NCI-H345 (cell line): ENCODE results near the gene CDKL2.

Experiments used
- DNase-seq: peaks from one replicate; lab custom pipeline; 2025; lab: John Stamatoyannopoulos, UW

The CDKL2 gene

DNA sequence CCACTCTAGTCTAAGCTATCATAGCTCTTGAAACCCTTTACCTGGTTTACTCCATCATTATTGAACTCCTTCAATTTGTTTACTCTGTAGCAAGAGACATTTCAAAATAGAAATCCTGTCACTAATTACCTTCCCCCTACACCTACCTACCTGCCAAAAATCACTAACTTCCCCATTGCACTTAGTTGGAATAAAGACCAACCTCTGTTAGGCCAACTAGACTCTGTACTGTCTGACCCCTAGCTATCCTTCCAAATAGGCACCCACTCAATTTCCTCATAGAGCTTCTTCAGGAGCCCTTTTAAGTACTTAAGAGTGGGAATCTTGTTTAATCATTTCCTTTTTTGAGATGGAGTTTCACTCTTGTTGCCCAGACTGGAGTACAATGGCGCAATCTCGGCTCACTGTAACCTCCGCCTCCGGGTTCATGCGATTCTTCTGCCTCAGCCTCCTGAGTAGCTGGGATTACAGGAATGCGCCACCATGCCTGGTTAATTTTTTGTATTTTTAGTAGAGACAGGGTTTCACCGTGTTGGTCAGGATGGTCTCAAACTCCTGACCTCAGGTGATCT is 8.9 kb upstream of the CDKL2 start:
- DNase-seq, result no peak

DNA sequence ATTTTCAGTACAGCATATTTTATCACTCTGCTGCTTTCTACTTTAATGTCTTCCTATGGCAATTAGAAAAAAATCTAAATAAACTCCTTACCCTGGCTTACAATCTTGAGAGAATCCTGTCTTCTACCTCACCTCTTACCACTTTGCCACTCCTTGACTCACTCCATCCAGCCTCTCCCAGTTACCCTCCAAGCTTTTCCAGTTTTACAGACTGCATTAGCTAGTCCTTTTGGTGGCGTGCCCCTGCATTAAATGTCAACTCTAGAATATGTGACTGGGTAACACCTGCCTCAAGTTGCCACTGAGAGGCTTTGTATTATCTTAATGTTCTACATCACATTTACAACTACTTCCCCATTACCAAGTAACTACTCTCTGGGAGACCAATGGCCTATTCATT is 7.5 kb upstream of the CDKL2 start:
- DNase-seq, result peak; percentile 8

DNA sequence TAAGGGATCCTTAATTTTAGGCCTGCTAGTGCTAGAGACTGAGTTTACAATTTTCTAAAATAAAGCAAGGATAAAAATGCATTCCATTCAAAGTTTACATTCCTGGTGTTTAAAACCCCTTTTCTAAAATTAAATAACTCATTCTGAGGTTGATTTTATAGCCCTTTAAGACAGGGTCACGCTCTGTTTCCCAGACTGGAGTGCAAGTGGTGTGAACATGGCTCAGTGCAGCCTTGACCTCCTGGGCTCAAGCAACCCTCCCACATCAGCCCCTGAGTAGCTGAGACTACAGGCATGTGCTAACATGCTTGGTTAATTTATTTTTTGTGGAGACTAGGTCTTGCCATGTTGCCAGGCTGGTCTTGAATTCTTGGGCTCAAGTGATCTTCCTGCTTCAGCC is 6.8 kb upstream of the CDKL2 start:
- DNase-seq, result no peak

GRCh38 chr4:75634951-75635350 is 4.6 kb upstream of the CDKL2 start:
- DNase-seq, result no peak

- DNase-seq, result no peak
These were observed 4.0 kb upstream of the CDKL2 start for GRCh38 chr4:75634281-75634680.

DNA sequence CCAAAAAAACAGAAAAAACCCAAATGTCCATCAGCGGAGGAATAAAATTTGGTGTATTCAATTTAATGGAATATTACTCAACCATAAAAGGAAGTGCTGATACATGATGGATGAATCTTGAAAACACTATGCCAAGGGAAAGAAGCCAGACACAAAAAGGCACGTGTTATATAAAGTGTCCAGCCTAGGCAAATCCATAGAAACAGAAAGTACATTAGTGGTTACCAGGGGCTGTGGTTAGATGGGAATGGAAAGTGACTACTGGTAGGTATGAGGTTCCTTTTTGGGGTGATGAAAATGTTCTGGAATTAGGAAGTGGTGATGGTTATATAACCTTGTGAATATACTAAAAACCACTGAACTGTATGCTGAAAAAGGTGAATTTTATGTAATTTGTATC is 3.5 kb upstream of the CDKL2 start:
- DNase-seq, result no peak

- DNase-seq, result no peak
These were observed 605 bp upstream of the CDKL2 start for GRCh38 chr4:75630937-75631329.

DNA sequence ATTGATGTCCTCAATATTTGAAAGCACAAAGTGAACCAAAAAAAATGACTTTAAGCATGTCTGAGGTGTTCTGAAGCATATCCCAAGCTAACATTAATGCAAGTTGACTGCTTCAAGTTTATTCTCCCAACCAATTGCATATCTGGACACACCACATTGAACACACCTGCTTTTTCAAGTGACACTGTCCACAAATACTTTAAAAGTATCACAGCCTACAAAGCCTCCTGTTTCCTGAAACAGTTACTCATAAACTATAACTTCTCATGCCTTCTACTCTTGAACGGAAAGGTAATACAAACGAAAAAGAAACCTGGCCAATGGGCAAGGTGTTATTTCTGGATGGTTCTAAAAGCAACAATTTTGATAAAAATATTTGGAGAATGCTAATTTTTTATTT is 1.1 kb downstream of the CDKL2 start:
- peak; percentile 19 for DNase-seq

DNA sequence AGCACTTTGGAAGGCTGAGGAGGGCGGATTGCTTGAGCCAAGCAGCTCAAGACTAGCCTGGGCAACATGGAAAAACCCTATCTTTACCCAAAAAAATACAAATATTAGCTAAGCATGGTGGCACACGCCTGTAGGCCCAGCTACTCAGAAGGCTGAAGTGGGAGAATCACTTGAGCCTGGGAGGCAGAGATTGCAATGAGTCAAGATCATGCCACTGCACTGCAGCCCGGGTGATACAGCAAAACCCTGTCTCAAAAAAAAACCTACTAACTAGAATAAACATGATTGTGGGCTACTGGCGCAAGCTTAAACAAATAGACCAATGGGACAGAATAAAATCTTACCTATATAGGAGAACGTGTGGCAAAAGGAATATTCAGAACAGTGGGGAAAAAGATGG is 7.3 kb downstream of the CDKL2 start:
- no peak for DNase-seq

DNA sequence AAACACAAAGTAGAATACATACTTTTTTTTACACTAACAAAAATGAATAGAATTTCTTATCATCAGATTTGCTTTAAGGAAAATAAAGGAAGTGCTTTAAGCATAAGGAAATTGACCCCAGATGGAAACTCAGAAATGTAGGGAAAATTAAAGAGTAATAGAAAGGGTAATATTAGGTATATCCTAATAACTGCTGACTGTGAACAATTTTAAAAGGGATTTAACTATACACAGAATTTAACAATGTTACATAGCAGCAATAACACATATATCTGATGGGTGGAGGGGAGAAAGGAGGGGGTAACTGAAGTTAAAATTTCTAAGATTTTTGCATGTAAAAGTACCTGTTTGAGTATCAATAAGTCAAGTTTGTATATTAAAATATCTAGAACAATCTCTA is 8.6 kb downstream of the CDKL2 start:
- DNase-seq, result no peak

DNA sequence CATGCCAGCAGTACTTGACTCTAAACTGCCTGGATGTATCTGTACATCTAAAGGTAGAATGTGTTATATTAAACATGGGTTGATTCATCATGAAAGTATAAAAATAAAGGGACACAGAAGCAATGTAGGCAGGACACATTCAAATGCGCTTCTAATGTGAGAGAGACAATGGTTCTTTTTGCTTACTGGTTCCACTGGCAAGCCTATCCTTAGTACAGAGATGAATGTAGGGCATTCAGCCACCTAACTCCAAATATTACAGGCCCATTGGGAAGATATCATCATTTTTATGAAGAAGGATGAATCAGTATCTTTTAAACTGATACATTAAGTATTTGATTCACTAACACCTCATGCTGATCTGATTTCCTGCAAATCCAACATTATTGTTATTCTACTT is 18.0 kb downstream of the CDKL2 start:
- DNase-seq, result no peak

- DNase-seq, result no peak
These were observed 24.4 kb downstream of the CDKL2 start for GRCh38 chr4:75605928-75606327.

GRCh38 chr4:75599647-75600046 is 30.7 kb downstream of the CDKL2 start:
- DNase-seq, result no peak

DNA sequence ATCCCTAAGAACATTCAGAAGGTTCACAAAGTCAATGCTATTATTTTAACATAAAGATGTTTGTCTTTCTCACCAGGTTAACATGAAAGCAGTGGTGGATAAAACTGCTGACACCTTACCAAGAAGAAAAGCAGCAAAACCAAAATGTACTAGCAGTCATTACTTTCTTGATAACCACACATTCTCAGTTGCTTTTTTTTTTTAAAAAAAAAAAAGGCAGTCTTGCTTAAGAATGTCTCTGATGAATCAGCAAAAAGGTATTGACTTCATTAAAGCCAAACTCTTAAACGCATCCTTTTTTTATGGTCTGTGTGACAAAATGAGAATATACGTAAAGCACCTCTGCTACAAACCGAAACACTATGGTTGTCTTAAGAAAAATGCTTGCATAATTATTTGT is 31.9 kb downstream of the CDKL2 start:
- no peak for DNase-seq

GRCh38 chr4:75596061-75596460 is 34.3 kb downstream of the CDKL2 start:
- DNase-seq, result no peak

DNA sequence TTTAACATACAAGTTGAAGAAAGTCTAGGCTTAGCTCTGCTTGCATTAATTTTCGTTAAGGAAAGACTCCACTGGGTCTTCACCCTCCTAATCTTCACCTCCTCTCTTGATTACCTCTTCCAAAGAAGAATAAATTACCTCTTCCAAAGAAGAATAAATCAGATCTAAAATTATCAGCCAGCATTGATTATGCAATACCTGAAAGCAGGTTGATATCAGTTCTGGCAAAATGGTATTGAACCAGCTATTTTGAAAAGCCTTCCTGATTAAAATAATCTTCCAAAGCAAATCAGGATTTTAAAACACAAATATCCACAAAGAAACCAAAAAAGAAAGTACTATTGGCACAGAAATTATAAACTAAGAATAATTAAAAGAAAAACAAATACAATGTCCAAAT is 36.9 kb downstream of the CDKL2 start:
- no peak for DNase-seq

DNA sequence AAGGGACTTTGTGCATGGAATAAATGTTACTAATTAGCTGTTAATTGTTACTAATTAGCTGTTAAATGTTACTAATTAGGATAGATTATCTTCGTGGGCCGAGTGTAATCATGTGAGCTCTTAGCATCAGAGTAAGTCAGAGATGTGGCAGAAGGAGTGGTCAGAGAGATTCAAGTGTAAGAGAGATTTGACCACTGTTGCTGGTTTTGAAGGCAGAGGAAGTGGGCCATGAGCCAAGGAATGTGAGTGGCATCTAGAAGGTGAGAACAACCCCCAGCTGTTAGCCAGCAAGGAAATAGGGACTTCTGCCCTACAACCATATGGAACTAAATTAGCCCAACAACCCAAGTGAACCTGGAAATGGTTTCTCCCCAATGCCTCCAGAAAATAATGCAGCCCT is 46.3 kb downstream of the CDKL2 start:
- no peak for DNase-seq

DNA sequence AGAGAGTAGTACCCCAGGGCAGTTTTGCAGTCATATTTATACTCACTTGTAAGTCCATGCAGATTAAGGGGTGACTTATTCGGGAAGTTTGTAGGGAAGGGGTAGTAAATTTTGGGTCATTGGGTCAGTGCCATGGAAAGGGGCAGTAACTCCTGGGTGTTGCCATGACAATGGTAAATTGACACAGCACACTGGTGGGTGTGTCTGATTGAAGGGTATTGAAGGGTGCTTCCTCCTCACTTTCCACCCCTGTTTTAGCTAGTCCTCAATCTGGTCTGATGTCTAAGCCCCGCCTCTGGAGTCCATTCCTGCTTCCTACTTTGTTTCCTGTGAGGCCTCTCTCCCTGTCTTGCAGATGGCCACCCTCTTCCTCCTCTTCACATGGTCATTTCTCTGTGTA is 62.6 kb downstream of the CDKL2 start:
- no peak for DNase-seq

- DNase-seq, result no peak
These were observed 63.4 kb downstream of the CDKL2 start for GRCh38 chr4:75566911-75567310.

GRCh38 chr4:75565481-75565880 is 64.8 kb downstream of the CDKL2 start:
- DNase-seq, result no peak

DNA sequence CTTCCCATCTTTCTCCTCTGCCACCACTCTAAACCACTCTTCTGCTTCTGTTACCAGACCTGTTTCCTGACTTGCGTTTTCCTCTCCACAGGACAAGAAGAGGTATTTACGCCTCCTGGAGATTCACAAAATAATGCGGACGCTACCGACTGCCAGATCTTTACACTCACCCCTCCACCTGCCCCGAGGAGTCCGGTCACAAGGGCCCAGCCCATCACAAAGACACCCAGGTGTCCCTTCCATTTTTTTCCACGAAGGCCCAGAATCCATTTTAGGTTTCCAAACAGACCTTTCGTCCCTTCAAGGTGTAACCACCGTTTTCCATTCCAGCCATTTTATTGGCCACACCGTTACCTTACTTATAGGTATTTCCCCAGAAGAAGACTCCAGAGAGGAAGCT is 66.3 kb downstream of the CDKL2 start:
- DNase-seq, result no peak

DNA sequence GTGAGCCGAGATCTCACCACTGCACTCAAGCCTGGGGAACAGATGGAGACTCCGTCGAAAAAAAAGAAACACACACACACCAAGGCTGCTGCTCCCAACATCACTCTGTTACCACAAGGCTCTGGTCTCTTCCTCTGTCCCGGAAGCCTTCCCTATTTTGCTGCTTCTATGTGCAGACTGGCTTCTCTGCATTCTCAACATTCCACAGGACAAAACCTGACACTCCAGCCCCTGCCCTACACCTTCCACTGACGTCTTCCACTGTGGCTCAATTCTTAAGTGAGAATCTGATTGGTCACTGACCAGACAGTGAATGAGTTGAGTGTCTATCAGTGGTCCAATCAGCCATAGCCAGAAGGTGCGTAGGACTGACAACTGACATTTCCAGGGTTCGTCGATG is 68.5 kb downstream of the CDKL2 start:
- DNase-seq, result no peak

- DNase-seq, result no peak
These were observed 72.6 kb downstream of the CDKL2 start for GRCh38 chr4:75557696-75558095.

DNA sequence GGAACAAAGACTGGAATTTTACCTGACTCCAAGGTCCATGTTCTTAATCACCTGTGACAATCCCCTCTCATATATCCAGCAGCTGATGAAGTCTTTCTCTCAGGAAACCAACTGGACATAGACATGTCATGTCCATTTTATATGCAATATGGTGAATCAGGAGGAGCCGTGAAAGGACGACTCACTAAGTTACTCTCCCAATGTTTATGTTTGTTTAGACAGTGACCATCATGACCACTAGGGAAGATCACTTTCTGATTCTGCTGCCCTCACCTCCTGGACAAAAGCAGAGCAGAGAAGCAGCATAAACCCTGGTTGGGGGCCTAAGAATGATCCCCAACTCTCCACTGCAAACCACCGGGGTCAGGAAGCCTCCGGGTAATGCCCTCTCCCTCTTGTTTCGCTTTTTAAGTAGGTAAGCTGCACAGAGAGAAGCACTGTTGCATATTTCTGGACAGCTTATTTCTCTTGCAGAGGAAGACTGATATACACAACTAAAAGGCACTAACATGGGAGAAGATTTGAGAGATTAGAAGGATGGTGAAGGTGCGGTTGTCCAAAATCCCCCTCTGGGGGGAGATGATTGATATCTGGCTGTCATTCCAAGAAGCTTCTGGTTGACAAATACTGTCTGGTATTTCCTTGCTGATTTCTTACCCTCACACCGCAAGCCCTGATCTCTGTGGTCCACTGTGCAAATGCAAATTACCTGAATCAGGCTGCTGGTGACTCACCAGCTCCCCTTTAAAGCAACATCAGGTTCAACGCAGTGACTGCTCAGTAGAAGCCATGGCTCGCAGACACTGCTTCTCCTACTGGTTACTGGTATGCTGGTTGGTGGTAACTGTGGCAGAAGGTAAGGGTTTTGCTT is 74.8 kb downstream of the CDKL2 start, which contains the start of gene ODAPH:
Gene ODAPH, plus strand, starts transcription at position 773 of the 871 bp plus-strand sequence. Its CDS starts 17 bp downstream, at position 790.
- DNase-seq, result no peak
